Loucy (cell line): ENCODE results near the gene LRRTM3.

Experiments used
- EZH2phosphoT487 ChIP-seq: fragments of 200-600 bp; IDR thresholded peaks from 2 replicates; pipeline ENCODE4 v1.6.1; 2018; ENCODE audit warnings: antibody characterized with exemption, mild to moderate bottlenecking, moderate library complexity, borderline replicate concordance
- TF ChIP-seq, protein P1 (sequence below): fragments of 200-600 bp; sonication (generic); conservative IDR thresholded peaks from 2 replicates; pipeline ENCODE4 v1.5.1; 2014; ENCODE audit warnings: mild to moderate bottlenecking, antibody characterized with exemption, low read length

DNA sequence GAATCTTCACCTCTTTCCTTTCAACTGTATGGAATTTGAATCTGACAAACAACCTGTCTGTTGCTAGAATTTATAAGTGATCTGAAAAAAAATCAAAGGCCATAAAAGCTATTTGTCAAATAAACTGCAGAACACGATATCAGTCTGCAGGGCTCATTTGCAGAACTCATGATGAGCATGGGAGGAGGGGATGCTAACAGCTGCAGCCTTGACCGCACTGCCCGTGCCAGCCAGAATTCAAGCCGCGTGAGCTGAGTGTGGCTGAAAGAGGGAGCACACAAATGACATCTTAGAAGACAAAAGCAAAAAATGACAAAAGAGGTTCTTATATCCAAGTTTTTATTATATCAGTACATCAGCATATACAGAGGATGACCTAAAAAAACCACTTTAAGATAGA is 15.7 kb downstream of the LRRTM3 start:
- TF ChIP-seq, protein P1, sequence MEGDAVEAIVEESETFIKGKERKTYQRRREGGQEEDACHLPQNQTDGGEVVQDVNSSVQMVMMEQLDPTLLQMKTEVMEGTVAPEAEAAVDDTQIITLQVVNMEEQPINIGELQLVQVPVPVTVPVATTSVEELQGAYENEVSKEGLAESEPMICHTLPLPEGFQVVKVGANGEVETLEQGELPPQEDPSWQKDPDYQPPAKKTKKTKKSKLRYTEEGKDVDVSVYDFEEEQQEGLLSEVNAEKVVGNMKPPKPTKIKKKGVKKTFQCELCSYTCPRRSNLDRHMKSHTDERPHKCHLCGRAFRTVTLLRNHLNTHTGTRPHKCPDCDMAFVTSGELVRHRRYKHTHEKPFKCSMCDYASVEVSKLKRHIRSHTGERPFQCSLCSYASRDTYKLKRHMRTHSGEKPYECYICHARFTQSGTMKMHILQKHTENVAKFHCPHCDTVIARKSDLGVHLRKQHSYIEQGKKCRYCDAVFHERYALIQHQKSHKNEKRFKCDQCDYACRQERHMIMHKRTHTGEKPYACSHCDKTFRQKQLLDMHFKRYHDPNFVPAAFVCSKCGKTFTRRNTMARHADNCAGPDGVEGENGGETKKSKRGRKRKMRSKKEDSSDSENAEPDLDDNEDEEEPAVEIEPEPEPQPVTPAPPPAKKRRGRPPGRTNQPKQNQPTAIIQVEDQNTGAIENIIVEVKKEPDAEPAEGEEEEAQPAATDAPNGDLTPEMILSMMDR = no peak
- TF ChIP-seq EZH2phosphoT487 = no peak
